ENCODE measurements around the gene ATXN1.

ATXN1 gene

DNA sequence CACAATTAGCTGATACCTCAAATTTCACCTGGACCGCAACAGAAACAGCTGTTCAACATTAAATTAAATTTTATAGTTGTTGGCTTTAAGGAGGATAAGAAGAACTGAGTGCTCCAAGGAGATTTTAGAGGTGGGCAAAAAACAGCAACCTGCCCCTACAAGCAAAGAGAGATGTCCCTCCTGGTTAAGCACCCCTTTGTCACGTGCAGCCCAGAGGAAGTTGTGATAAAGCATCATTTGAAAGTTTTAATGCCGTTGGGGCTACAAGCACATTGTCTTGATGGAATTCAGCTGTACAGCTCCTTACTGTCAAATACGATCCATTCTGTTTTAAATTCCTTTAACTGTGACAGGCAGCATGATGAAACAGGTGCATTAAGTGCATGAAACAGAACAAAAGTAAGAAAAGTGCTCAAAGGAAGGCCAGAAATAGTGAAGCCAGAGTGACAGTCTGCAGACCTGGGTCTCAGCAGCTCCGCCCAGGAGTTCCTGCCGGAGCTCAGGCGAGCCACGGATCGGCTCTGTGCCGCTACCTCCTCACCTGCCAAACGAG is 327.8 kb downstream of the ATXN1 start:
- H3K79me2 ChIP-seq (ENCODE audit: insufficient read depth, low read depth) = no peaks in the 10 kb centered on the region
- TF ChIP-seq, protein P1, sequence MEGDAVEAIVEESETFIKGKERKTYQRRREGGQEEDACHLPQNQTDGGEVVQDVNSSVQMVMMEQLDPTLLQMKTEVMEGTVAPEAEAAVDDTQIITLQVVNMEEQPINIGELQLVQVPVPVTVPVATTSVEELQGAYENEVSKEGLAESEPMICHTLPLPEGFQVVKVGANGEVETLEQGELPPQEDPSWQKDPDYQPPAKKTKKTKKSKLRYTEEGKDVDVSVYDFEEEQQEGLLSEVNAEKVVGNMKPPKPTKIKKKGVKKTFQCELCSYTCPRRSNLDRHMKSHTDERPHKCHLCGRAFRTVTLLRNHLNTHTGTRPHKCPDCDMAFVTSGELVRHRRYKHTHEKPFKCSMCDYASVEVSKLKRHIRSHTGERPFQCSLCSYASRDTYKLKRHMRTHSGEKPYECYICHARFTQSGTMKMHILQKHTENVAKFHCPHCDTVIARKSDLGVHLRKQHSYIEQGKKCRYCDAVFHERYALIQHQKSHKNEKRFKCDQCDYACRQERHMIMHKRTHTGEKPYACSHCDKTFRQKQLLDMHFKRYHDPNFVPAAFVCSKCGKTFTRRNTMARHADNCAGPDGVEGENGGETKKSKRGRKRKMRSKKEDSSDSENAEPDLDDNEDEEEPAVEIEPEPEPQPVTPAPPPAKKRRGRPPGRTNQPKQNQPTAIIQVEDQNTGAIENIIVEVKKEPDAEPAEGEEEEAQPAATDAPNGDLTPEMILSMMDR (conservative IDR thresholded peaks at IDR 0.05; ENCODE audit: low read depth, low read length) = no peak
- no peak overlapping the region for H3K4me3 ChIP-seq (IDR thresholded peaks at IDR 0.05; ENCODE audit: insufficient read depth, low read depth, low read length)
- H3K4me2 ChIP-seq = no peak overlapping the region
- H3K4me1 ChIP-seq (ENCODE audit: low read depth, poor library complexity, severe bottlenecking) = no peaks in the 10 kb centered on the region
- no peaks in the 10 kb centered on the region for H3K27me3 ChIP-seq (ENCODE audit: insufficient read depth, low read depth)
- H3K27ac ChIP-seq = no peak overlapping the region
- no peaks in the 10 kb centered on the region for H4K20me1 ChIP-seq (ENCODE audit: insufficient read depth)
- no peak overlapping the region for H2AFZ ChIP-seq (ENCODE audit: low read depth)
- no peaks in the 10 kb centered on the region for H3K36me3 ChIP-seq (ENCODE audit: insufficient read depth)
- no peak overlapping the region for H3K9ac ChIP-seq

DNA sequence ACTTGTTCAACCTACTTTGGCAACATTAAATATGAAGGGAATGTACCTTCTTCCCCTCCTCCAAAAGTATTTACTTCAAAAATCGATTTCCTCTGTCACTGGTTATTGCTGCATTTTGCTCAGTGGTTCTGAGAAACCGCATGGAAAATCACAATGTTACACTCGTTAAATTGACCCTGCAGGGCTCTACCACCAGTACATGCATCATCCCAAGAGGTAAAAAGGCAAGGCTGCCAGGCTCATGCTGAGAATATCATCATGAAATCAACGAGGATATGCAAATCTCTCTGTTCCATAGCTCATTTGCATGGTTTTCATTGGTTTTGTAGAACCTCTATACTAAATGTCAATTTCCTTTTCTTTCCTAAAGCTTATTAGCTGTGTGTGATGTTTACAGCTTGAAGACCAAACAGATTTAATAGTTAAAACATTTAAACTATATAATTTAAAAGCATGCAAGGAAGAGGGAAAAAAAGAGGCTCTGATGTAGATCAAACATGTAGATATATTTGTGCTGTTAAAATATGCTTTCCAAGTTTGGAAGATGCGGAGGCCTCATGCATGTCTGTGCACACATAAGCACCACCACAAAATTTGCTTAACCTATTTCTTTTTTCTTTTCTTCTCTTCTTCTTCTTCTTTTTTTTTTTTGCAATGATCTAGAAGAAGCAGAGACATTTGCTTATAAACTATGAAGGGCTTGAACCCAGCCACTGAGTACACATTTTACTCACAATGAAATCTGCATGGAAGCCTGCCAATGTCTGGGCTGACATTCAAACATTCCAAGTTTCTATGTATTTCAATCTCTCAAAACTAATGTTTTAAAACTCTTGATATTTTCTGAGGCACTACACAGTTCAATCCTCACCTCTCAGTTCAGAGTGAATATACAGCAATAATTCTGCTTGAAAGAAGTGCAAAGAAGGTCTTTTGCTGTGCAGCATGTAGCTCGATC is 328.9 kb downstream of the ATXN1 start:
- Histone ChIP-seq H2AFZ (ENCODE audit: low read depth) (no peak overlapping the region), H4K20me1 (ENCODE audit: insufficient read depth) (no peaks in the 10 kb centered on the region), H3K27me3 (ENCODE audit: insufficient read depth, low read depth) (no peaks in the 10 kb centered on the region), H3K27ac (no peak overlapping the region), H3K9ac (no peak overlapping the region), H3K4me3 (IDR thresholded peaks at IDR 0.05; ENCODE audit: insufficient read depth, low read depth, low read length) (no peak overlapping the region), H3K4me1 (ENCODE audit: low read depth, poor library complexity, severe bottlenecking) (no peaks in the 10 kb centered on the region), H3K79me2 (ENCODE audit: insufficient read depth, low read depth) (no peaks in the 10 kb centered on the region), H3K36me3 (ENCODE audit: insufficient read depth) (no peaks in the 10 kb centered on the region), H3K4me2 (no peak overlapping the region)
- TF ChIP-seq, protein P1 (conservative IDR thresholded peaks at IDR 0.05; ENCODE audit: low read depth, low read length) = no peak

DNA sequence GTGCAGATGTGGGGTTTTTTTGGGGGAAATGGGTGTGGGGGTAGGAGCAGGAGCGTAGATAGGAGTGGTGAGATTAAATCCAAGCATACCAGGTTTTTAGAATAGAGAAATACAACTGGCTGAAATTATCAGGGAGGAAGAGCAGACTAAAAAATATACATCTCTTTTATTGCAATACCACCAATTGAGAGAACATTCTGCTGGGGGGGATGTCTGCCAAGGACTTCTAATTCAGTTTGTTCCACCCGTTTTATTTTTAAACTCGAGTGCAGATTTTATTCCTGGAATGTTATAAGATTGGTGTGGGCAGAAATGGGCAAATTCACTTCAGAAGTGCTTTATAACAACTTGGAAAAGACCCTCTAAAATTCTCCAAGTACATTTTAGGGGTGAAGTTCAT is 330.2 kb downstream of the ATXN1 start:
- Histone ChIP-seq H3K9ac (no peak overlapping the region), H3K36me3 (ENCODE audit: insufficient read depth) (no peaks in the 10 kb centered on the region), H3K79me2 (ENCODE audit: insufficient read depth, low read depth) (no peaks in the 10 kb centered on the region), H4K20me1 (ENCODE audit: insufficient read depth) (no peaks in the 10 kb centered on the region), H3K4me3 (IDR thresholded peaks at IDR 0.05; ENCODE audit: insufficient read depth, low read depth, low read length) (no peak overlapping the region), H3K4me2 (no peak overlapping the region), H2AFZ (ENCODE audit: low read depth) (no peak overlapping the region), H3K4me1 (ENCODE audit: low read depth, poor library complexity, severe bottlenecking) (no peaks in the 10 kb centered on the region), H3K27ac (no peak overlapping the region), H3K27me3 (ENCODE audit: insufficient read depth, low read depth) (no peaks in the 10 kb centered on the region)
- TF ChIP-seq, protein P1 (conservative IDR thresholded peaks at IDR 0.05; ENCODE audit: low read depth, low read length) = no peak

DNA sequence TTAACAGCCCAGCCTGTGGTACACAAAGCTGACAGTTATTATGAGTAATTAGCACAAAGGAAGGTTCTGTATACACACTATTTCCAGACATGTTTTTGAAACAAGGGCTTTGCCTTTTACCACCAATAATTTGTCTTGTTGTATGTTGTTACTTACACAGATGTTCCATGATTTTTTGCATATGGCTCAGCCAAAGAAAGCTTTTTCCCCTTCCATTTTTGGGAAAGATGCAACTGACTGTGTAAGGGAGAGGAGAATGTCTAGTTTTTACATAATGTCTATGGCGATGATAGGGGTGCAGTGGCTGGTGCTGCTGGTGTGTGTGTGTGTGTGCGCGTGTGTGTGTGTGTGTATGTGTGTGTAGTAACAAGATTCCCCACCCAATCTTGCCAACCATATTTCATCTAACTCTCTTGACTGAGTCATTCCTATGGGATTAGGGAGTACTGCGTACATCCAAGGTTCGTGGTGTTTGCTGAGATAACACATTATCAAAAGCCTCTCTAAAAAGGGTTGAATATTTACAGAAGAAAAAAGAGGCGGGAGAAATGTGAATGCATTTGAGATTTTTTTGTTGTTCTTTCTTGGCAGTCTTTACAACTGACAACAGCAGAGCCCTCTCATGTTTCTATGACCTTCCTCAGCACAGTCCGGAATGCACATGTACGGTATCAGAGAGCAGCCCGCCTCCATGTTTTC is 330.7 kb downstream of the ATXN1 start:
- Histone ChIP-seq H3K27ac (no peak overlapping the region), H3K4me1 (ENCODE audit: low read depth, poor library complexity, severe bottlenecking) (no peaks in the 10 kb centered on the region), H3K4me3 (IDR thresholded peaks at IDR 0.05; ENCODE audit: insufficient read depth, low read depth, low read length) (no peak overlapping the region), H2AFZ (ENCODE audit: low read depth) (no peak overlapping the region), H4K20me1 (ENCODE audit: insufficient read depth) (no peaks in the 10 kb centered on the region), H3K79me2 (ENCODE audit: insufficient read depth, low read depth) (no peaks in the 10 kb centered on the region), H3K9ac (no peak overlapping the region), H3K27me3 (ENCODE audit: insufficient read depth, low read depth) (no peaks in the 10 kb centered on the region), H3K36me3 (ENCODE audit: insufficient read depth) (no peaks in the 10 kb centered on the region), H3K4me2 (no peak overlapping the region)
- TF ChIP-seq, protein P1 (conservative IDR thresholded peaks at IDR 0.05; ENCODE audit: low read depth, low read length) = no peak

Data from KMS-11 (cell line).